Measurements from ENCODE around the gene IFNE. TPM values are rescaled to one million over a fixed set of nuclear protein-coding genes. Genes with fewer than 3 reads are reported as not detected.

IFNE gene
- total RNA-seq, 1 experiment from 2014 or later, result not detected

DNA sequence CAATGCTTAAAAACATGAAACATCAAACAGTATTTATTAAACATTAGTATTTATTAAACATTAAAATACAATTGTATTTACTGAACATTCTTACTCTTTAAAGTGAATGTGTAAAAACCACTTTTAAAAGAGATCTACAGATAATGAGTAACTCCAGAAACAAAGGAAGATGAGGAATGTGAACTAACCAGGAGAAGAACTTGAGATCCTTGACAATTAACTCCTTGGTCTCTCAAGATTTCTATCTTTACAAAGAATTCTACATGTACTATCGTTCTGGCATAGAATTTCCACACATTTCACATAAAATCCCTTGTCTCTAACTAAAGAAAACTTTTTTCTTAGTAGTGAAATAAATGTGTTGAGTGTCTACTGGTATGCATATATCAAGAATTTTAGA lies 28.7 kb upstream of the IFNE start:
- H3K4ac ChIP-seq (ENCODE audit: low read depth, low read length), result no peak overlapping the region
- H3K4me1 Mint-ChIP-seq, result peaks cover 3 to 10% of the 10 kb centered on the region in 2 experiments; a peak in 3 of 4 replicates
- H2BK5ac ChIP-seq (ENCODE audit: insufficient read length, low read length), result no peak overlapping the region
- no peak overlapping the region for H3K9ac ChIP-seq (ENCODE audit: extremely low read depth, insufficient read length, low read length)
- H3K79me1 ChIP-seq (ENCODE audit: insufficient read depth, low read depth, low read length, poor library complexity, severe bottlenecking), result no peaks in the 10 kb centered on the region
- no peak overlapping the region for H3T11ph ChIP-seq (ENCODE audit: low read length)
- H3K27ac ChIP-seq (ENCODE audit: insufficient read length, low read depth, low read length), result no peak overlapping the region
- H3K18ac ChIP-seq (ENCODE audit: insufficient read length, low read depth, low read length), result no peak overlapping the region
- no peaks in the 10 kb centered on the region for H3K36me3 Mint-ChIP-seq (ENCODE audit: insufficient read depth in 1 of 3, low read depth in 3 of 3)
- no peaks in the 10 kb centered on the region for H3K23me2 ChIP-seq (ENCODE audit: insufficient read length, low read depth, low read length, poor library complexity, severe bottlenecking)
- no peak overlapping the region for H4K5ac ChIP-seq (ENCODE audit: insufficient read length, low read depth, low read length)
- no peak overlapping the region for H3K4me3 Mint-ChIP-seq
- H3K23ac ChIP-seq (ENCODE audit: insufficient read length, low read depth, low read length), result no peak overlapping the region
- no peak overlapping the region for H2BK12ac ChIP-seq (ENCODE audit: insufficient read length, low read depth, low read length)
- no peak overlapping the region for H2BK20ac ChIP-seq (ENCODE audit: low read depth, low read length, poor library complexity, severe bottlenecking)
- H3K27ac Mint-ChIP-seq, result no peak overlapping the region
- H4K20me1 ChIP-seq (ENCODE audit: control insufficient read depth, insufficient read depth, insufficient read length), result no peaks in the 10 kb centered on the region
- no peak overlapping the region for H4K91ac ChIP-seq (ENCODE audit: insufficient read length, low read depth, low read length)
- no peak overlapping the region for H2BK15ac ChIP-seq (ENCODE audit: low read depth, low read length)
- DNase-seq, result no peak
- H3K4me2 ChIP-seq (ENCODE audit: insufficient read depth, insufficient read length, low read length), result no peak overlapping the region
- H2AK5ac ChIP-seq (ENCODE audit: insufficient read length, low read length), result no peak overlapping the region
- H3K27me3 Mint-ChIP-seq (ENCODE audit: low read depth), result no peaks in the 10 kb centered on the region
- no peaks in the 10 kb centered on the region for H3K9me3 Mint-ChIP-seq
- H4K8ac ChIP-seq (replicated peaks; ENCODE audit: insufficient read length, low read depth, low read length), result no peak overlapping the region
- TF ChIP-seq CTCF (conservative IDR thresholded peaks at IDR 0.05), result no peak
- no CpG with 5 or more reads among the region's 1 CpG for WGBS (ENCODE audit: extremely low coverage, insufficient read length, low lambda C conversion rate)
- peaks cover 3% of the 10 kb centered on the region; the same call in 1 of the 2 replicates for H3K4me1 ChIP-seq (ENCODE audit: insufficient read depth, low read length)
- H3K14ac ChIP-seq (ENCODE audit: insufficient read depth, low read length), result no peak overlapping the region
- H3K27me3 ChIP-seq (ENCODE audit: insufficient read depth, low read length), result no peaks in the 10 kb centered on the region
- H3K79me2 ChIP-seq (ENCODE audit: insufficient read depth, low read length), result no peaks in the 10 kb centered on the region
- H3K56ac ChIP-seq (ENCODE audit: insufficient read length, low read depth, low read length), result no peak overlapping the region
- H2AFZ ChIP-seq (ENCODE audit: low read length), result no peak overlapping the region
- H2BK120ac ChIP-seq (ENCODE audit: low read depth, low read length, poor library complexity, severe bottlenecking), result no peak overlapping the region
- H3K9me3 ChIP-seq (ENCODE audit: control insufficient read depth, low read depth, low read length), result no peaks in the 10 kb centered on the region
